ENCODE measurements around the gene HIVEP2.
A peak's percentile ranks its signal among the peaks of the same experiment; 100 is the strongest.

HIVEP2 gene

DNA sequence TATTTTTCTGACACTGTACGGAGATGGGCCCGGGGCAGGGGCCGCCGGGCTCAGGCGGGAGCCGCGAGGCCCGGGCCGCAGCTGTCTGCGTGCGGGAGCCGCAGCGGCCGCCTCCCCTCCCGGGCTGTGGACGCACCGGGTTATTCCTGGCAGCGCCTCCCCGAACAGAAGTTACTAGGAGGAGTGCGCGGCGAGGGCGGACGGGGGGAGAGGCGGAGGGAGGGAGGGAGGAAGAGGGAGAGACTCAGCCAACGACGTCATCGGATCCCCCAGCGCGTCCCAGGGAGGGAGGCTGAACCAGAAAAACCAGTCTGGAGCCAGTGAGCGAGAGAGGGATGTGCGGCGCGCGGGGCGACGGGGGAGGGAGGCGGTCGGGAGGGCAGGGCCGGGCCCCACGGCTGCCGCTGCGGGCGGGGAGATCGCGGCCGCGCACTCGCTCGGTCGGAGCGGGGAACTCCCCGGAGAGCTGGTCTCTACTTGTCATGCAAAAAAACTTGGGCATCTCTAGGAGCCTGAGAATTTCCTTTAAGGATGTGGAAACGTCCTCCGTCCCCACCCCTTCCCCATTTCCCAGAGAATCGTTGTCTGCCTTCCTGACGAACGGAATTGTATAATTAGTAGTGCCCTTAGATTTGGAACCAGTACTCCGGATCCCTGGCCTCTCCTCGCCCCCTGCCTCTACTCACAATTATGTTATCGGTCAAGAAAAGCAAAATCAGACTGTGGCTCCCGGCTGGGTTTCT lies 1.4 kb upstream of the HIVEP2 start:
- DNase-seq (ENCODE audit: low read depth), result peak; percentile 56

DNA sequence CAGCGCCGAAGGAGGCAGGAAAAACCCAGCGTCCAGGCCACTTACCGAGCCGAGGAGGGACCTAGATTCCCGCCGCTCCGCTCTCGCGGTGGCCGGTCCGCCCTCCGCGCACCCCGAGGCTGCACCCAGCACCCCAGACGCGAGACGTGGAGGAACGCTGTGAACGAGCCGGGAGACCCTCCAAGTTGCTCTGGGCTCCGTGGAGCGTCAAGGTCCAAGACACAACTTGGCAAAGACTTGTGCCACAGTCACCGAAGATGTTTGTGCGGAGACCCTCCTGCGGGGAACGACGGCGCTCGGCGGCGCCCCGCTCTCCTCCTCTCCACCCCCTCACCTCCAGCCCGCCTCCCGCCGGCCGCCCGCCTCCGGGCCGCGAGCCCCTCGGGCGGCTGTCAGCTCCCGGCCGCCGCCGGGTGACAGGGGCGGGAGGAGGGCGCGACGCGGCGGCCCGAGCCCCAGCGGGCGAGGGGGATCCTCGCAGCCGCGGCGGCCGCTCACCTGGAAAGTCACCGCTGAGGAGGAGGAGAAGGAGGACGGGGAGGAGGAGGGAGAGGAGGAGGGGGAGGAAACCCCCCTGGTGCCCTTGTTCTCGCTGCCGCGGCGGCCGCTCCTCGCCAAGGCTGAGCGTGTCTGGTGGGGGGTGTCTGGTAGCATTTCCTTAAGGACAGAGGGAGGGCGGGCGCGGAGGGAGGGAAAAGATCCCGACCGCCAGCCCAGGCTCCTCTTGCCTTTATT lies 637 bp upstream of the HIVEP2 start:
- no peak for DNase-seq (ENCODE audit: low read depth)

DNA sequence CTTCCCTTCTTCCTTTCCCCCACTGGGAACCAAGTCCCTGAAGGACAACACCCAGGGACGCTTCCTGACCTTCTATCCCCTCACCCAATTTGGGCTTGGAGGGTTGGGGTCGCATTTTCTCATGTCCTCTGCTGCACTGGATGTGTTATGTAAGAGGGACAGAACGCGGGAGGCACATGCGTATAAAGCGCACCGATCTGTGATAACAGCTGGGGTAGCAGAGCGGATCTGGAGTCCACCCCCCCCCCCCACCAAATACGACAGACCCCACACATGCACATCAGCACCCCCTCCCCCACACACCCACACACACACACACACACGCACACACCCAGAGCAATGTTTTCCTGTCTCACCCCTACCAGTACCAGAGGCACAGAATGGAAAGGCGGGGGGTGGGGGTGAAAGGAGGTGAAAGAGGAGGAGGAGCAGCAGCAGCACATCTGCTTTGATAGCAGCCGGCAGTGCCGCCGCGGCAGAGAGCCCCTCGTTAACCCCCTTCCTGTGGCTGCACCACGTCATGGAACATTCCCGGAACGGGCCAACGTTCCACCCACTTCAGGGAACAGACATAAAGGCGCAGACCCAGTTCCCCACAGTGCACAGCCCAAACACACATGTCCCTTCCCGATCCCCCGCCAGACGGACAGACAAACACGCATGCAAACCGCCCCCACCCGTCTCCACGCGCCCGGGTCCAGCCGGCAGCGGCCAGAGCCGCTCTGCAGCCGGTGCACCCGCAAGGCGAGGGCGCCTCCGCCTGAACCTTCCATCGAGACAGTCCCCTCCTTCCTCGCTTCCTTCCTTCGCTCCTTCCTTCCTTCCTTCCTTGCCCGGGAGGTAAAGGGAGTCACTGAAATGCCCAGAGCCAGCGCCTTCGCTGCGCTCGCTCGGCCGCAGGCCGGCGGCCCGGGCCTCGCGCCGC lies 590 bp downstream of the HIVEP2 start:
- DNase-seq (ENCODE audit: low read depth), result peak; percentile 75

DNA sequence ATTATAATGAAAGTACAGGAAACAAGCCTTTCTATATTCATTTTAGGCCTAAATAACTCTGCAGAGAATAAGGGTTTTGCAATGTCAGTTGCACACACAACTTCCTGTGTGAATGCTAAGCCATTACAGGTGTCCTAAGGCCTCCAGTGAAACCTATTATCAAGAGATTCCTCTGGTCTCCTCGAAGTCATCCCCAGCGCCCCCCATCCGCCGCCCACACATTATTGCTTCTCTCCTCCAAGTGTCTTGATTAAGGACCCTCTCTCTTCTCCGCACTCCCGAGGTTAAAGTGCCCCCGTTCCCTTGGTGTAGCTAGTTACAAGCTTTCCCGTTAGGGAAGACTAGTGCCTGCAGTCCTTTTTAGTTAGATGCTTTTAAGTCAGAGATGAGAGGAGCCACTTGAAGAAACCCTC lies 1.3 kb downstream of the HIVEP2 start:
- DNase-seq (ENCODE audit: low read depth), result no peak

DNA sequence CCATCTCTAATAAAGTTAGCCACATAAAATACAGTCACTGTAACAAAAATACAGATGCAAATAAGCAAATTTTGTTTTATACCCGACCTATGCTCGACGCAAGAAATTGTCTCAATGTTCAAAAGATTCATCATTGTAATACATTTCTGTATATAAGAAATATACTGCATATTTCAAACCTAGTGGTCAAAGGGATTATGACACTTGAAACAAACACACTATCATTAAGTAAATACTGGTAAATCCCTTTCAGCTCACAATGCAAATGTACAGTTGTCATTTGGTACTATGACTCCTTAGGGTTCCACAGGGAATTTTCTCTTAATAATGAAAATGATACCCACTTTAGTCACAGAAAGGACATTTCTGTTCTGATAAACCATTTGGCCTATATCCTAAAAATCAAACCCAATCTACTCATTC lies 2.2 kb downstream of the HIVEP2 start:
- no peak for DNase-seq (ENCODE audit: low read depth)

DNA sequence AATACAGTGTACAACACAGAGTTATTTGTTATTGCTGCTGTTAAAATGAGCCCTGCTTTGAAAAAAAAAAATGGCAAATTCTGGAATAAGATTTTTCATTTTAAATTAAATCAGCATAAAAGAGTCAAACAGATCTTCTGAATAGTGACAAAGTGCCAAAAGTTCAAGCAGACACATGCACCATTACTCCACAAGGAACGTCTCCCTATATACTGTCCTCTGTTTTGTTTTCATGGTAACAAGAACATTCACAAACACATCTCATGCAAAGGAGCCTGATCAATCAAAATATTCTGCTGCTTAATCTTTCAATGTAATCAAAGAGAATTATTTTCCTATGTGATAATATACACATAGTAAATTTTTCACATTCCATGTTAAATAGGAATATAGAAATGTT lies 2.7 kb downstream of the HIVEP2 start:
- no peak for DNase-seq (ENCODE audit: low read depth)

DNA sequence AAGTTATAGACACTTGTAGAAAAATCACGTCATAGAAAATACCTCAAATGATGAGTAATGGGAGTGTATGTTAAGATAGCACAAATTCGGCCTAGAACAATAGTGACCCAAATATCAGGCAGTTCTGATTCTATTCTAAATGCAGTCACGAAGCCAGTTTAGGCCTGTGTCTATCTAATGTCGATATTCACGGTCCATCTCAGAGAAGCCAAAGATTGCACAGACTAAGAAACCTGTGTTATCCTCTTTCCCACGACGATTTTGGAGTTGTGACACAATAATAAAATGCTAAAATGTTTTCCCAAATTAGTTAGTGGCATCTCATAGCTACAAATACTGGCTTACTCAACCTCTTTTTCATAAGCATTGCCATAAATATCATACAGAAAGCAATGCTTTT lies 4.0 kb downstream of the HIVEP2 start:
- DNase-seq (ENCODE audit: low read depth), result no peak

DNA sequence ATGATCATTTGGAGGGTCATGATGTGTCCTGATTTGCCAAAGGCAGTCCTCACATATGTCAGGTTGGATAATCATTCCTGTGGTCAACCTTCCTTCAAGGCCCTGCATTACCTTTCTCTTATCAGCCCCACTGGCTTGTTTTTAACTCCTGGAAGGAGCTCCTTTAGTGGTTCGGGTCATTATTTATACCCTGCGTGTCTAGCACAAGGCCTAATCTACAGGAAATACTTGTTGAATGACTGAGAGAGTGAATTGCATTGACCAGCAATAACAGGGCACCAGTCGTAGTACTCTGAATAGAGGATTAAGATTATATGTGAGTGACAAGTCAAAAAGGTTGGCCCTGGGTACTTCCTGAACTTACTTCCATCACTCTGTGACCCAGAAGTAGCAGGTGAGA lies 4.5 kb downstream of the HIVEP2 start:
- DNase-seq (ENCODE audit: low read depth), result no peak

DNA sequence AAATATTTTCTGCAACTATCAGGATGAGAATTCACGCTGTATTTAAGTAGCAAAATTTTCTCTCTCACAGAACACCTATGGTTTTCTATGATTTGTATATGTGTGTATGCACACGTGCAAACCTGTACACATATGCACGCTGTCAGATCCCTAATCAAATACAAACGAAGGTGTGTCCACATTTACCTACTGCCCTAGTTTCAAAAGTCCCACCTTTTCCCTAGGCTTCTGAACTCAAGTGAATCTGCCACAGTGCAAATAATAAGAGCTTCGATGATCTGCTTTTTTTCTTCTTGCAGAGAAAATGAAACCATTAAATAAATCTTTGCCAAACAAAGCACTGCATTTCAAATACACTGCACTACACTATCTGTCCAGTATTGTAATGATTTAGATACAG lies 6.5 kb downstream of the HIVEP2 start:
- no peak for DNase-seq (ENCODE audit: low read depth)

DNA sequence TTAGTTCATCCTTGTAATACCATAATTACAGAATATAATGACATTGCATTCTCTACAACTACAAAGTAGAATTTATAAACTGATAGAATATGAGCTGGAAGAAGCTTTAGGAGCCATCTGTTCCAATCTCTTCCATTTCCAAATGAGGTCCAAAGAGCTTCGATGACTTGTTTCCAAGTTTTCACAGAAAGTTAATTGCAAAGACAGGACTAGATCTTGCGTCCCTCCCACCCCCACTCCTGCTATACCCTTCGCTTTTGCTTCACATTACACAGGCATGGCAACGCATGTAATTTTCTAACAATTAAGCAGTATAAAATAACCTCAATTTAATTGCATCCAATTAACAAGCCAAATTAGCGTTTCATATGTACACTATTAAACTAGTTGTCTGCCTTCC lies 7.0 kb downstream of the HIVEP2 start:
- no peak for DNase-seq (ENCODE audit: low read depth)

DNA sequence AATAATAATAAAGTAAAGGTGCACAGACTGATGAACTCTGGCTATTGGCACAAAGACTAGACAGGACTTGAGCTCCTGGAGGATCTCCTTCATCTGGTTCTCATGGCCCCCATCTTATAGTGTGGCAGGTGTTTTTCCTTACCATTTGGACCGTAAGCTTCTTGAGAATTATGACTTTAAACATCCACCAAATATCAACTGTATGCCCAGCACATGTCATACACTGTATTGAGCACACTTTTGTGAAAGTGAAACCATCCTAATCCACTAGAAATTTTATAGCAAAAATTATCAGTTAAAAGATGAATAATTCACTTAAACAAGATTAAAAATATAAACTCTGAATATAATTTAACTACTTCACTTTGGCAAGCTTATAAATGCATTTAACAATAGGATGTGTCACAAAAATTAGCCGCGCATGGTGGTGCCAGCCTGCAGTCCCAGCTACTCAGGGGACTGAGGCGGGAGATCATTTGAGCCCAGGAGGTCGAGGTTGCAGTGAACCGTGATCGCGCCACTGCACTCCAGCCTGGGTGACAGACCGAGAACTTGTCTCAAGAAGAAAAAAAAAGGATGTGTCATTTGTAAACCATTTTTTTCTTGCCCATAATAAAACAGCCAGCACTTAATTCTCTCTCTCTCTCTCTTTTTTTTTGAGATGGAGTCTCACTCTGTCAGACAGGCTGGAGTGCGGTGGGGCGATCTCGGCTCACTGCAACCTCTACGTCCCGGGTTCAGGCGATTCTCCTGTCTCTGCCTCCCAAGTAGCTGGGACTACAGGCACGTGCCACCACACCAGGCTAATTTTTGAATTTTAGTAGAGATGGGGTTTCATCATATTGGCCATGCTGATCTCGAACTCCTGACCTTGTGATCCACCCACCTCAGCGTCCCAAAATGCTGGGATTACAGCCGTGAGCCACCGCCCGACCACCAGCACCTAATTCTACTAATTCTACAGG lies 9.1 kb downstream of the HIVEP2 start:
- DNase-seq (ENCODE audit: low read depth), result no peak

DNA sequence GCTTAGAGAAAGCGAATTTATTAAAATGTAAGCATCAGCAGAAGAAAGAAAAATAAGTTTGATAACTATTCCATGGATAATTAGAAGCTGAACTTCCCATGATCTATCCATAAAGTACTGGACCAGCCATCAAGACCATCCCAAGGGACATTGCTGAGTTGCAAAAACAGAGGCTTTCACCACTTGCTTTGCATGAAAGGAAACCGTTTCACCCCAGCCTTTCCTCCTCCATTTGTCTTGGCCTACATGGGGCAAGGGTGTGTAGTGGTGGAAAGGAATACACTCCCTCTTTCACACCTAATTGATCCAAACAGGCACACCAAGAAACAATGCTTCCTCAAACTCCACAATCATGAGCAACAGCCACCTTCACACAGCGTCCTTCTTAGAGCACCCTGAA lies 10.4 kb downstream of the HIVEP2 start:
- DNase-seq (ENCODE audit: low read depth), result no peak

DNA sequence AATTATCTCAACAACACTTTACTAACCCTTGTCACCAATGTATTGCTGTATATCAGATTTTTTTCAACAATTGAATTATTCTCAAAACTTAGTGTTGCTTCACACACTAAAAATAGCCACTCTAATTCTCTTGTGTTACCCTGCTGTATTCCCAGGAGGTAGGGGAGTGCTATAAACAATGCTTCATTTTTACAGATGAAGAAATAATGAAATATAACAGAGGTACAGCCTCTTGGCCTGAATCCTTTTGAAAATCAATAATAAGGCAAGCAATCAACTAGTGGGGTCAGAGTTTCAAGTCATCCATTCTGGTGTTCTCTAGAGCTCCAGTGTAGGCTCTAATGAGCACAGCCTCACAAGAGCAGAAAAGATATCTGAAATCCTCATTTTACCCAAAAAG lies 10.9 kb downstream of the HIVEP2 start:
- no peak for DNase-seq (ENCODE audit: low read depth)

DNA sequence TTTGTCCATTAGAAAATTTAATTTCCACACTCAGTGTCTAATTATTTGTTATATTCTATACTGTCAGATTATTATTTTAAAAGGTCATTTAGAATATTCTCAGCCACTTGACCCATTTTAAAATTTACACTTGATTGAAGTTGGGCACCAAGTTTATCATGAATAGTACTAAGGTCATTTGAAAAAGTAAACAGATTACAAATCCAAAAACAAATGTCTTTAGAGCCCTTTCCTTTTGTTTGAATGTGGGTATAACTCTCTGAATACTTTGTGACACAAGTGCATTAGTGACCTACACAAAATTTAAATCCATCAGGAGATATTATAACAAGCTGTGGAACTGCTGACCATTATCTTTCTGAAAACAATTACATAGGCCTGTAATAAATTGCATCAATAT lies 11.3 kb downstream of the HIVEP2 start:
- DNase-seq (ENCODE audit: low read depth), result no peak

DNA sequence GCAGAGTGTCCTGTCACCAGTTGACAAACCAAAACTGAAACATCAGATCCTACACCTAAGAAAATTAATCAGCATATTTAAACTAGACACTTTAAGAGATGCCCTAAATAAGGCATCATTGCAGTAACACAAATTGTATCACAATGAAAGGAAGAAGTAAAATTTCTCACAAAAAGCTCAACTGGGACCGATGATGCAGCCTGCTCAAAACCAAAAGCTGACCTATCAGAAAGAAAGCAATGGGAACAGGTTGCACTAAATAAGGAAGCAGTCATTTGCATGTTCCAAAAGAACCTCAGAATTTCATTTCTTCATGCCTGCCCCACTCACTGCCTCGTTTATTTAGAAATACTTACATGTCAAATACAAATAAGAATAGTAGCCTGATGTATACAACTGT lies 12.1 kb downstream of the HIVEP2 start:
- no peak for DNase-seq (ENCODE audit: low read depth)

DNA sequence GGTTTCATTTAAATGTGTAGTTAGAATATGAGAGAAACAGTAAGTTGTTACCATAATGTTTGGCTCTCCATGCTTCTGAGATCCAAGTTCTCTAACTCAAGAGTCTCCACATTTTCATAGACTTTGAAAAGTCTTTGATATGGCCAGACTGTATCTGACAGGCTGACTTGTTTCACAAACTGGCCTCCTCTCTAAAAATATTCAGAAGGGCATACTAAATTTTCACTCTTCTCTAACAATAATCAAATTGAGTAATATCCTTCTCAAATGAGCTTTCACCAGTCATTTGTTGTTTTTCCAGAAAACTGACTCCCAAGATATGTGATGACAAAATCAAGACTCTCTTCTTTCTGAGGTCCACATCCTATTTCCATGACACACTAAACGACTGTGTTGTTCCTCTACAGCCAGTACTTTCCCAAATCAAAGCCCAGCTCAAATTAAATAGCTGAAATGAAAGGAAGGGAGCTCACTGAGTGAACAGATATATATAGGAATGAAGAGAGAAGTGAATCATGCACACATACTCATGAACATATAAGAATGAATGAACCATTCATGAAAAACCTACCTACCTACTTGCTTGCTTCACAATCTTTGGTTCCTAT lies 15.1 kb downstream of the HIVEP2 start:
- no peak for DNase-seq (ENCODE audit: low read depth)

DNA sequence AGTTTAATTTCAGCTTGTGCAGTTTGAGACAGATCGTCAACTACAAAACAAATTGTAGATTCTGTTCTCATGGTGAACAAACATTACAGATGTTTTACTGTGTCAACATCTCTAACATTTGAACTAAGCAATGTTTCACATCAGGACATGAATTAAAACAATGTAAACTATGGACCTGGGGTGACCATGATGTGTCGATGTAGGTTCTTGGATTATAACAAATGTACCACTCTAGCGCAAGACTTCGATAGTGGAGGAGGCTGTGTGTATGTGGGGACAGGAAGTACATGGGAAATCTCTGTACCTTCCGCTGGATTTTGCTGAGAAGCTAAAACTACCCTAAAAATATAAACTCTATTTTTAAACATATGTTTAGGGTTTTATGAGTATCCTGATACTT lies 17.1 kb downstream of the HIVEP2 start:
- DNase-seq (ENCODE audit: low read depth), result no peak

DNA sequence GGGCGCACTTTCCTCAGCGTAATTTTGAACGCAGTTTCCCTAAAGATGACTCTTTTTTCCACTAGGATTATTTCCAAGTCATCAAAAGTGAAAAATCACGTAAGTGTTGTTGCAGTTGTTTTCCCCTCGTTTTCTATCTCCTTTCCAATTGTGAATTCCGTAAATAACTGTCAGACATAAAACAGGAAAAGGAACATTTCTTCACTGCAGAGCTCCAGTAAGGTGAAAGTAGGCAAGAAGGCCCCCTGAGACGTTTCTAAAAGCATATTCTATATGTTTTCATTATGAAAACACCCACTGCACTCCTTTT lies 17.8 kb downstream of the HIVEP2 start:
- DNase-seq (ENCODE audit: low read depth), result no peak

DNA sequence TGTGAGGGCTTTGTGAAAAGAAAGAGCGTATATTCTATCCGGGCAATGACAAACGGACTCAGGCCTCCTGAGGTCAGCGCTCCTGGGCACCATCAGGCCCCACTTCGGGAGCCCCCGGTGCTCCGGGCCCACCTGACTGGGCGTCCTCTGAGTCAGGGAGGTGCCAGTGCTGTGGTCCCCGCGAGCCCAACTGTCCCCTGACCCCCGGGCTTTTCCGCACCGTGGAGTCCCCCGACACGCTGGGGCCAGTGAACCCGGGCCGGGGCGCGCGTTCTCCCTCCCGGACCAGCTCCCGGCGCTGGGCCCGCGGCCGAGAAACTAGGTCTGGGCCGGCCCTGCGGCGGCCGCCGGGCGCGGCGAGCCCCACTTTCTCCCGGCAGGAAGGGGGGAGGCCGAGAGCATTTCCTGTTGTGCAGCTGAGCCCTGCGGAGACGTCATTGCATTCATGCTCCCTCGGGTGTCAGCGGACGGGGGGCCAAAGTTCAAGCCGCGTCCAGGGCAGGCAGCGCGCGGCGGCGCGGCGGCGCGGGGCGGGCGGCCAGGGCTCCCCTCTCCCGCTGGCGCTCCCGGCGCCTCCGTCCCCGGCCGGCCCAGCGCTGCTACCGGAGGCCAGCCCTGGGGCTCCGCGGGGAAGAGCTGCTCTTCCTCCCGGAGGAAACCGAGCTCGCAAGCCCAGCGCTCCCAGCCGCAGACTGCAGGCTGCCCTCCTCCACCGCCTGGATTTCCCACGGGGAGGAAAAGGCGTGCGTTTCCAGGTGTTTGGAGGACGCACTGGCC lies 18.3 kb downstream of the HIVEP2 start:
- DNase-seq (ENCODE audit: low read depth), result no peak

DNA sequence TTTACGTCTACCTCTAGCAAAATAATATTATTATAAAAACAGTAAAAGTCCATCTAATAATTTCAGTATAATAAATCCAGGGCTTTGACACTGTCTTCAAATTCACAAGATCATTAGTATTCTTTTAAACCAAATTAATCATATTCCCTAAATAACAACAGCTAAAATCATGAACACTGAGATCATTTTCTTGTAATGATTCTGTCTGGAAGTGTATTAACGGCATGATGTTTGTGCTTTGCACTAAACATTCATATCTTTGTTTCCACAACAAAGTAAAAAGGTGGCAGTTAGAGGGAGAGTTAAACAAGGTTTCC lies 18.8 kb downstream of the HIVEP2 start:
- no peak for DNase-seq (ENCODE audit: low read depth)
